GM23248 (cell line): ENCODE results near the gene SARM1.

Experiments
- EZH2 ChIP-seq: fragments of 200-600 bp; sonication (generic); IDR thresholded peaks from 2 replicates; pipeline ENCODE4 v1.6.1; 2018; ENCODE audit warnings: antibody characterized with exemption, mild to moderate bottlenecking; ENCODE audit not compliant: insufficient read depth, poor library complexity, severe bottlenecking
- EZH2phosphoT487 ChIP-seq: fragments of 200-600 bp; sonication (generic); IDR thresholded peaks from 2 replicates; pipeline ENCODE4 v1.6.1; 2018; ENCODE audit warnings: antibody characterized with exemption, moderate library complexity, mild to moderate bottlenecking, low read depth; ENCODE audit not compliant: insufficient read depth

DNA sequence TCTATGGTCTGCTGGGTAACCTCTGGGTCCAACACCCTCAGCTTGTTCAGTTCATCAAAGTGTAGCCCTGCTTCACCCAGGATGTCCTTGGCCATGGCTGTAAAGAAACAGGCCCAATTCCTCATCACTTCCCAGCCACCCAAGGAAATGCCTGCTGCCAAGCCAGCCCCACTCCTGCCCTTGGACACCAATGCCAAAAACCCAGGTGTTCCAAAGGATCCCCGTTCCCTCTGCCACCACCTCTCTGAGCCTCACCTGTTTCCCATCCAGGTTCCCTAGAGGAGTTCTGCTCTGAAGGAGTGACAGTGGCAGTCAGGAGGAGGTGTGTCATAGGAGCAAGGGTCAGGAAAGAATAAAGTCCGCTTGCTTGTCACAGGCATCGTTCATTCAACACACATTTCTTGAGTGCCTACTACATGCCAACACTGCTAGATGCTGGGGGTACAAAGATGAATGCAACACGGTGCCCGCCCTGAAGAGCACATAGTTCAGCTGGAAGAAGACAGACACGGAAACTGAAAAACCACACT lies 39.5 kb upstream of the SARM1 start:
- no peak for TF ChIP-seq EZH2
- TF ChIP-seq EZH2phosphoT487 = no peak
